HG02973 (cell line): Measurements from ENCODE around the gene PML.
"Not testable (repeated sequence)": the region's sequence is repeated elsewhere in the genome, so short reads cannot be mapped to it uniquely, and the experiment has no call there.

Experiments used
- ATAC-seq: cut with Tn5 transposase; IDR thresholded peaks from one replicate; pipeline ENCODE4 v1.9.1; 2021; ENCODE audit warnings: moderate library complexity; ENCODE audit not compliant: unreplicated experiment

PML gene

DNA sequence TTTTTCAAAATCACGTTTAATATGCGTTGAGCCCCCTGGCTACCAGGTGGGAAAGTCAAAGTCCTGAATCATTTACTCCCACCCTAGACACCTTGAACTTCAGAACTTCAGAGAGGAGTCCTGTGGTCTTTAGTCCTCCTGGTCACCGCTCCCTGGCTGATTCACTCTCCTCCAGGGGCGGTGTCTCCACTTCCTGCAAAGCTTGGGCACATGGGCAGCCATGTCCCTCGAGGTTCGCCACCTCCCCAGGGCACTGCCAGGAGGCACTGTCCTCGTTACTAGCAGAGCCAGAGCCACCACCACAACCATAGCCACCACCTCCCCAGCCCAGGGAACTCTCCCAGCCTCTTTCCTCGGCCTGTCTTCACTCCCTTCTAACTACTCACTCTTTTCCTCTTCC lies 37.2 kb upstream of the PML start:
- no peak for ATAC-seq

DNA sequence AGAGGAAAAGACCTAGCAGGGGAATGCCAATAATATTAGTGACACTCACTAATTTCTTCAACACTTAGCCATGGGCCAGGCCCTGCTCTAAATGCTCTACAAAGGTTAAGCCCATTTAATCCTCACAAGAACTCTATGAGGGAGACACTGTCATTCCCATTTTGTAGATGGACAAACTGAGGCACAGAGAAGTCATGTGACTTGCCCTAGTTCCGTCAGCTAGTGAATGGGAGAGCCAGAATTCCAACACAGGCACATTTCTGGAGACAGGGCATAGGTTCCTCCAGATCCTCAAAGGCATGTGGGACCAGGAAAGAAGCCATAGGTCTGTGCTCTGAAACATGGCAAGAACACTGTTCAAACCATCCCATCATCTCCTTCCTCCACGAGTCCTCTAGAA lies 36.7 kb upstream of the PML start:
- ATAC-seq, result no peak

DNA sequence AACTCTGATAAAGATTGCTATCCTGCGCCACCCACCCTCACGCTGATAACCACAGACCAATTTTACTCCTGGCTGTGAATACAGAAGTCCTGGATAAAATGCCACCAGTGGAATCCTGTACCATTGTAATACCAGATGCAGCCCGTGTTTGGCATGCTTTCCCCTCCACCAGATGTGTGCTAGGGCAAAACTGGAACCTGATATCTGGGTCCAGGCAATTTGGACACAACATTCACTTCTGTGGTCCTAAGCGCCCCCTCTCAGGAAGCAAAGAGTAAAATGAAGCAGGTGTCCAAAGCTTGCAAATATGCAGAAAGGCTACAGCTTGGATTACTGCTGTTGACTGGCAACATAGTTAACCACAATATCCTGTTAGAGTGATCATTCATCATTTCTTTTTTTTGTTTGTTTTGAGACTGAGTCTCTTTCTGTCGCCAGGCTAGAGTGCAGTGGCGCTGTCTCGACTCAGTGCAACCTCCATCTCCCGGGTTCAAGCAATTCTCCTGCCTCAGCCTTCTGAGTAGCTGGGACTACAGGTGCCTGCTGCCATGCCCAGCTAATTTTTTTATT lies 35.4 kb upstream of the PML start:
- no peak for ATAC-seq

DNA sequence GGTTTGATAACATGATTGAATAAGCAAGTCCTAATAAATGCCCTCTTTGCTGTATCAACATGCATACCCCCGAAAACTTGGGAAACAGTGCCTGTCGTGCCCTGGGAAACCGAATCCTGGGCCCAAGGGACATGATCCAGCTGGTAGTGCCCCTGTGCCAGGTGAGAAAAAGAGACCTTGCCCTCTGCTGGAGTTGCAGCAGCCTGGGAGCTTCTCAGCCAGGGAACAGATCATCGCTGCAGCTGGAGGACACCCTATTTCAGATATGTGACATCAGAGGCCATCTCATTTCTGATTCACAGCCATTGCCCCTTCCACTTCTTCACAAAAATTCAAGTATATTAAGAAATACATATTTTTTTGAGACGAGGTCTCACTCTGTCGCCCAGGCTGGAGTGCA lies 34.7 kb upstream of the PML start:
- no peak for ATAC-seq

DNA sequence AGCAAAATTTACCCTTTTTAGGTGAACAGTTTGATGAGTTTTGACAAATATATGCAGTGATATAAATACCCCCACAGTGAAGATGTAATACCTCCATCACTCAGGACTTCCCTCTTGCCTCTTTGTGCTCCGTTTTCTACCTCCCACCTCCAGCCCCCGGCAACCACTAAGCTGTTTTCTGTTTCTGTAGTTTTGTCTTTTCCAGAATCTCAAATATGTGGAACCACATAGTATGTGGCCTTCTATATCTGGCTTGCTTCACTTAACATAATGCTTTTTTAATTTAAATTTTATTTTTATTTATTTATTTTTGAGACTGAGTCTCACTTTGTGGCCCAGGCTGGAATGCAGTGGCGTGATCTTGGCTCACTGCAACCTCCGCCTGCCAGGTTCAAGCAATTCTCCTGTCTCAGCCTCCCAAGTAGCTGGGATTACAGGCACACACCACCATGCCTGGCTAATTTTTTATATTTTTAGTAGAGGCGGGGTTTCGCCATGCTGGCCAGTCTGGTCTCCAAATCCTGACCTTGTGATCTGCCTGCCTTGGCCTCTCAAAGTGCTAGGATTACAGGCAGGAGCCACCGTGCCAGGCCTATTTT lies 33.9 kb upstream of the PML start:
- ATAC-seq, result not testable (repeated sequence)

DNA sequence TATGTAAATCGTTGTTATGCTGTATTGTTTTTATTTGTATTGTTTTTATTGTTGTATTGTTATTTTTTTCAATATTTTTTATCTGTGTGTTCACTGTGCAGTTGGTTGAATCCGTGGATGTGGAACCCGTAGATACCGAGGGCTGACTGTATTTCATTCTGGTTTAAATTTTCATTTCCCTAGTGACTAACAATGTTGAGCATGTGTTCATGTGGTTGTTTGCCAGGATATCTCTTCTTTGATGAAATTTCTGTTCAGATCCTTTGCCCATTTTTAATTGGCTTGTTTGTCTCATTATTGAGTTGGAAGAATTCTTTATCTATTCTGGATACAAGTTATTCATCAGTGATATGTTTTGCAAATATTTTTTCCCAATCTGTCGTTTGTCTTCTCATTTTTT lies 32.1 kb upstream of the PML start:
- no peak for ATAC-seq

DNA sequence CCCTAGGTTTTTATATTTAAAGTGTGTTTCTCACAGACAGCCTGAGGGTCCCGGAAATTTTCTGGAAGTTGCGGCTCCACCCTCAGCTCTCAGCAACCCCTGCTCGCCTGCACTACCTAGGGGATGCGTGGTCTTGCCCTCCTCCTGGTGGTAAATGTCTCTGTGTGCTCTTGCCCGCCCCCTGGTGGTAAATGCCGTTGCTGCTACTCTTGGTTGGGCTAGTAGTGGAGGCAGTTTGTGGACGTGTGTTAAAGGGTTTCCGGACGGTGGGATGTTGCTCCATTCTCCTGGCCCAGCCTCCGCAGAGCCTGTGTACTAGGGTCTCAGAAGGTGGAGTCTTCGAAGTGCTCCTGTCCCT lies 29.8 kb upstream of the PML start:
- peak; percentile 56 for ATAC-seq

DNA sequence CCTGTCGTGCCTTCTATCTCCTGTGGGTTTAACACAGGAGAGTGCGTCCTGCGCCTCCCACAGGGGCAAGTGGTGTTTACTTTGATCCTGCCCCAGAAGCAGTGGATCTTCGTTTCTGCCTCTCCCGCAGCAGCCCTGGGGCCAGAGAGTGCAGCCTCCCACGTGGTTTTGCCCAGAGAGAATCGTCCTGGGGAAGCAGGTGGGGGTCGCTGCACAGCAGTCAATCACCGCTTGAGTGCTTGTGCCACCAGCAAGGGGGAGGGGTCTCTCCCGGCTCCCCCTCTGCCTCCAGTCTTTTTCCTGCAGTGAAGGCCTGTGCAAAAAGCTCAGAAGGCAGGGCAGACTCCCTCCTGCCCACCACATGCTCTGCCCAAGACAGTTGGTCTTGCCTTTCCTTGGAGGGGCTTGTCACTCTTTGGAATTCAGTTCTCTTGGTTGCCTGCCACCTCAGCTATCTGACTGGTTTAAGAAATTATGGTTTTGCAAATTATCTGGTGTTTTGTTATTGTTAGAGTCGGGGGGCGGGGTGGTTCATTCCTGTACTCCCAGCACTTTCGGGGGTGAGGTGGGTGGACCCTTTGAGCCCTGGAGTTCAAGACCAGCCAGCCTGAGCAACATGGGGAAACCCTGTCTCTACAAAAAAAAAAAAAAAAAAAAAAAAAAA lies 29.3 kb upstream of the PML start:
- ATAC-seq, result peak; percentile 22

DNA sequence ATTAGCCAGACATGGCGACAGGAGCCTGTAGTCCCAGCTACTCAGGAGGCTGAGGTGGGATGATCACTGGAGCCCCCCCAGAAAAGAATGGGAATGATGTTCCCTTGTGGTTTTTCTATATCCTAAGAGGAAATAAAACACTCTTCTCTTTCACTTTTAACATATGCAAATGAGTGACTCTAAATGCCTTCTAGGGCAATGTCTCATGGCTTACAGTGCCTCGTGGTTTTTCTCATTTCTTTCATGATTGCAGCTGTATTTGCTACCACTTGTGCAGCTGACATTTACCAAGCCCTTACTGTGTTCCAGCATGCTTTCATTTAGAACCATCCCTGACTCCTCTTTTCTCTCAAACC lies 28.8 kb upstream of the PML start:
- ATAC-seq, result no peak

DNA sequence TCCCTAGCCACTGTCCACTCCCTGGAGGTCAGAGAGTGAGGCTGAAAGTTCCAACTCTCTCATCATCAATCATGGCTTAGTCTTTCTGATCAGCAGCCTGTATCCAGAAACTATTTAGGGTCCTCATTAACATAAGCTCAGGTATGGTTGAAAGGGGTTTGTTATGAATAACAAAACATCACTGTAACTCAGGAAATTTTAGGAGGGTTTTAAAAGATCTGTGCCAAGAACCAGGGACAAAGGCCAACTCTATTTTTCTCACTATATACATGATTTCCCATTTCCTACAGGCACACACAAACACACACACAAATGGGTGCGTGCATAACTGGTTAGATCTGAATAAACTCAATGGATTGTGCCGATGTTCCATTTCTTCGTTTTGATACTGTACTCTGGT lies 26.1 kb upstream of the PML start:
- ATAC-seq, result no peak

DNA sequence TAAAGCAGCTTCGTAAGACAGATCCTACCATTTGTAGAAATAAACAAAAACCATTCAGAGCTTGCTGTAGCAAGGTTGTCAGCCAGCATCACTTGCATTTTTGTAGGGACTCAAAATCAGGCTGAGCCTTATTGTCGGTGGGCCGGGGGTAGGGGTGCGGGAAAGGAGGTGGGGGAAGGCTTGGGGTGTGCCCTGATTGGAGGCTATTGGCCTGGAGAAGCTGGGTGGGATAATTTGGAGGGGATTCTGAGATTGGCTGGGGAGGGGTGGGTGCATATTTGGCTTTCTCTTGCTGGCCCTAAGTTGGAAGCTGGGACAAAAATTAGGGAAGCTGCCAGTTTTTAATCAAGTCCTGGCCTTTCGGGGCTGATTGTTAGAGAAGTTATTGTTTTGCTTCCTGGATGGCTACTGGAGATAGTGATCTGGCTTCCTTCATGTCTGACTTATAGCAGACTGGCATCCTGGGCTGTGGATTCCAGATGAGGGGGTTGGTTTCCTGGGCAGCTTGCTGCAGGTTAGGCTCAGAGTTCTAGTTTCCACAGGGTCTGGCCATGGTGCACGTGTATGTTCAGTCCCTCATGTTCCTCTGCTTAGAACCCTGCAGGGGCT lies 25.3 kb upstream of the PML start:
- ATAC-seq, result no peak

DNA sequence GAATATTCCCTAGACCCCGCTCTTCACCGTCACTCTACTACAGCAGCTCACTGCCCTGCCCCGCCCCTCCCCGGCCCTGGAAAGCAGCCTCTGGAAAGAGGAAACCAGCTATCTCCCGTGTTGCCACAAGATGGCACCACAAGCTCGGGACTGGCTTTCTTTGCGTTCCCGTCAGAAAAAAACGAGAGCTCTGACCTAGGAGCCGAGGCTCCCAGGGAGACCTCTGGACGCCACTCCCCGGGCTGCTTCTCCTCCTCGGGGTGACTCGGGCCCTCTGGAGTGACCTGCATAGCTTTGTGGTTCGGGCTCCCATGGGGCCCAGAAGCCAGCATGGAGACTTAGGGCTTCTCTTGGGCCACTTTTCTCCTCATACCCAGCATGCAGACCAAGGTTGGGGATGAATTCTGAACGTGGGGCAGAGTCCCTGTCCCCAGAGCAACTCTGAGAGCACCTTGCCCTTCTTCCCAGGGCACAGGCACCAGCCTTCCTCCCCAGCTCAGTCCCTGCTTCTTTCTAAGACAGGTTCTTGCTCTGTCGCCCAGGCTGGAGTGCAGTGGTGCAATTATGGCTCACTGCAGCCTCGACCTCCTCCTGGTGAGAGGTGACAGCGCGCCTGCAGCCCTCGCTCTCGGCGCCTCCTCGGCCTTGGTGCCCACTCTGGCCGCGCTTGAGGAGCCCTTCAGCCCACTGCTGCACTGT lies 21.4 kb upstream of the PML start:
- ATAC-seq, result no peak

DNA sequence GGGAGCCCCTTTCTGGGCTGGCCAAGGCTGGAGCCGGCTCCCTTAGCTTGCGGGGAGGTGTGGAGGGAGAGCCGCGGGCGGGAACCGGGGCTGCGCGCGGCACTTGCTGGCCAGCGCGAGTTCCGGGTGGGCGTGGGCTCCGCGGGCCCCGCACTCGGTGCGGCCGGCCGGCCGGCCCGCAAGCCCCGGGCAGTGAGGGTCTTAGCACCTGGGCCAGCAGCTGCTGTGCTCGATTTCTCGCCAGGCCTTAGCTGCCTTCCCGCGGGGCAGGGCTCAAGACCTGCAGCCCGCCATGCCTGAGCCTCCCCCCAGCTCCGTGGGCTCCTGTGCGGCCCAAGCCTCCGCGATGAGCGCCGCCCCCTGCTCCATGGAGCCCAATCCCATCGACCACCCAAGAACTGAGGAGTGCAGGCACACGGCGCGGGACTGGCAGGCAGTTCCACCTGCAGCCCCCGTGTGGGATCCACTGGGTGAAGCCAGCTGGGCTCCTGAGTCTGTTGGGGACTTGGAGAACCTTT lies 20.8 kb upstream of the PML start:
- not testable (repeated sequence) for ATAC-seq

DNA sequence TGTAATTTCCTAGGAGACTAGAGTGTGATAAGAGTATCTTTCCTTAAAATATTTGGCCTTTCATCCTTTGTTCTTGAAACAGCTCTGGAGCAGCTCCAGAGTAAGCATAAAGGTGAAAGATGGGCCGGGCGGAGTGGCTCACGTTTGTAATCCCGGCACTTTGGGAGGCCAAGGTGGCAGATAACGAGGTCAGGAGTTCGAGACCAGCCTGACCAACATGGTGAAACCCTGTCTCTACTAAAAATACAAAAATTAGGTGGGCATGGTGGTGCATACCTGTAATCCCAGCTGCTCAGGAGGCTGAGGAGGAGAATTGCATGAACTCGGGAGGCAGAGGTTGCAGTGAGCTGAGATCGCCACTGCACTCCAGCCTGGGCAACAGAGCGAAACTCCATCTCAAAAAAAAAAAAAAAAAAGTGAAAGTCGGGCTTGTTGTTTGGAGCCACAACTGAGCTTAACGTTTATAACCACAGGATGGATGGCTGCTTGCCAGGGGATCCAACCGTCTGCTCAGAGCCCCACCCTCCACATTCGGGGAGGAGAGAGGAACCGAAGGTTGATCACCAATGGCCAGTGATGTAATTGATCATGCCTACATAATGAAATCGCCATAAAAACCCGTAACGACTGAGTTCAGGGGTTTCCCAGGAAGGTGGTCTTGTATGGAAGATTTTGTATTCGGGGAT lies 18.9 kb upstream of the PML start:
- ATAC-seq, result not testable (repeated sequence)

DNA sequence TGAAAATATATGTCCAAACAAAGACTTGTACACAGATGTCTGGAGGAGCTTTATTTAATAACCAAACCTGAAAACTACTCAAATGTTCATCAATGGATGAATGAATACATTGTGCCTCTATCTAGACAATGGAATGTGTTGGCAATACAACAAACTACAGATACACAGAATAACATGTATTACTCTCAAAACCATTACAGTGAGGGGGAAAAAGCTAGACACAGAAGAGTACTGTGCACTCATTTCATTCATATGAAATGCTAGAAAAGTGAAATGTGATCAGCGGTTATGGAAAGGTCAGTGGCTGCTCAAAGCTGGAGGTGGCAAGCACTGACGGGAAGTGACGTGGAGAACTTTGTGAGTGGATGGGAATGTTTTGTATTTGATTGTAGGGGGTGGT lies 15.6 kb upstream of the PML start:
- ATAC-seq, result no peak

DNA sequence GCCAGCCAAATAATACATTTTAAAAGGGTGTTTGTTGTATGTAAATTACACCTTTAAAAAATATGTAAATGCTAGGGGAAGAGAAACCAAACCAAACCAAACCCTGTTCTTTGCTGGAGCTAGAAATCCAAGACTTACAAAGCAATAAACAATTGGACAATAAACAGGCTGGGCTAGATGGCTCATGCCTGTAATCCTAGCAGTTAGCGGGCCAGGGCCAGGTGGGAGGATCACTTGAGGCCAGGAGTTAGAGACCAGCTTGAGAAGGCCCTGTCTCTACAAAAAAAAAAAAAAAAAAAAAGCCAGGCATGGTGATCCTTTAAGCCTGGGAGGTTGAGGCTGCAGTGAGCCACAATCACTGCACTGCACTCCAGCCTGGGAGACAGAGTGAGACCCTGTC lies 14.9 kb upstream of the PML start:
- ATAC-seq, result no peak

DNA sequence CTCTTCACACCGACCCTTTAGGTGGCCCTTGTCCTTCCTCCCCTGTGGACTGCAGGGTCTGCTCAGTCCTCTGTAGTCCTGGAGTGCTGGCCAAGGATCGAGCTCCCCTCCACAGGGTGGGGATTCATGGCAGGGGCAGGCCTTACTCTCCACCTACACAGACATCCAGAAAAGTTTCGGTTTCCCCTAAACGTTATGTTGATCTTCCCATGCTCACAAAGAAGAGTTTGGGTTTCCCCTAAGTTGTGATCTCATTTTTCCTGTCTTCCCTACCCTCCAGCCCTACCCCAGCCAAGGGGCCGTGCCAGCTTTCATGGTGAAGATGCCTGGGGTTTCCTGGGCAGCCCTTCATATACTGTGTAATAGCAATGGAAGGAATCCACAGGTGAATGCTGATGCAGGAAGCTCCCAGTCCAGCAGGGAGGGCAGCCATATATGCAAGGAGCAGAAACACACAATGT lies 12.7 kb upstream of the PML start:
- ATAC-seq, result no peak

DNA sequence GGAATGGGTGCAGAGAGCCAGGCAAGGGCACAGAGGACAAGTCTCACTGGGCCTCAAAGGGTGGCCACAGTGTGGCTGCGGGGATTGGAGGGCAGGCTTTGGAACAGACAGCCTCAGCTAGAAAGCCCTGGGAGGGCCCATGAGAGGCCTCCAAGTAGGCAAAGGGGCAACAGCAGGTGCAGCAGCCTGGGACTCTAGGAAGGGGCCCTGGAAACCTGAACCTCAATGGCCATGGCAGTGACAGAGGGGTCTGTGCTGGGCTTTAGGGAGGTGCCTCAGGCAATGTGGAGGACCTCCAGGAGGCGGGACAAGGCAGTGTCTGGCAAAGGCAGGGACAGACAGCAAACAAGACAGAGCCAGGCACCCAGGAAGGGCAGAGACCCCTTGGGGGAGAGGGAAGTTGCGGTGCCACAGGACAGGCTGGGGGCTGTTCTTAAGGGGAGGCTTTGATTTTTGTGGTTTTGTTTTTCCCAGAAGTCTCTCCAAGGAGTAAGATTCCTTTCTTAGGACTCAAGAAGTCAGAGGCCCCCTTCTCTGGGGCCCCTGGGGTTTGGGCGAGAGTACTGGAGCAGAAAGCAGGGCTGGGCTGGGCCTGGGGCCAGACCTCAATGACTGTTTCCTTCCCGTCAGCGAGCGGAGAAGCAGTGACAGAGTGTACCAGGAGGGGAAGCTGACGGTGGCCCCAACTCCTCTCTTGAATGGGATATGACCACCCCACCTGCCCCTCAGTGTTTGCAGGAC lies 12.1 kb upstream of the PML start:
- ATAC-seq, result peak; percentile 50

DNA sequence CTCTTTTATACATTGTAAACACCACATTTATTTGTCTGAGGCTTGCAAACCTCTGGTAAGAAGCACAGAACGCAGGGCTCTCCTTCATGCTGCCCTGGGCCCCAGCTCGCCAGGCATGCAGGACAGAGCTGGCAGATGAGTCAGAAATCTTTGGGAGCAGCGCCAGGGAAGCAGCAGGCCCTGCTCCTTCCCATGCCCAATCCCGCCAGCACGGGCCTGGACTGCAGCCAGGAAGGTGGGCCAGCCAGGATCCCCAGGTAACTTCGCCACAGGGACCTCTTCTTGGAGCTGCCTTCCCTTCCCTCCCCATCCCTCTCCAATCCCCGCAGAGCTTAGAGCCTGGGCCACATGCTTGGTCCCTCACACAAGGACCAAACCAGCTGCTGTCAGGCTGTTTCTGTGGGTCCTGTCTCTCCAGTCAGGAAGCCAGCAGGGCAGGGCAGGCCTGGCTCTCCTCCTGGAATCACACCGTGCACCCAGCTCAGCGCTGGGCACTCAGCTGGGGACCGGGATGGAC lies 11.2 kb upstream of the PML start:
- no peak for ATAC-seq

DNA sequence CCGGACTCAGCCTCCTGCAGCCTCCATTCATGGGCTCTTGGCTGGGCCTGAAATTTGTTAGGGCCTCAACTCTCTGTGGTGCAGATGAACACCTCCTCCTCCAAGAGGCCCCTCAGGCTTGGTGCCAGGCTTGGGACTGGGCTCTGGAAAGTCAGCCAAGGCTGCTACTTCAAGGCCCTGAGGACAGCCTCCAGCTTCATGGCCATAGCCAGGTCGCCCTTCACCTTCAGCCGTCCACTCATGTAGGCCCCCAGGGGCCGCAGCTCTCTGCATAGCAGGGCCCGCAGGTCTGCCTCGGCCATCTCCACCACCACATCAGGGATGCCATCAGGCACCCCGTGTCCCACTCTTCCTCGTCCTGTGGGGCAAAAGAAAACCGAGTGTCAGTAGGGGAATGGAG lies 10.7 kb upstream of the PML start:
- no peak for ATAC-seq
